ENCODE results near the gene TPSD1.
"Not testable (repeated sequence)": the region's sequence is repeated elsewhere in the genome, so short reads cannot be mapped to it uniquely, and the experiment has no call there.

The TPSD1 gene

GRCh38 chr16:1245452-1246020 is 10.3 kb upstream of the TPSD1 start:
- no peak overlapping the region for H3K27ac ChIP-seq
- DNase-seq (ENCODE audit: low spot score) = no peak
- H3K4me3 ChIP-seq = no peak overlapping the region
- no peak for TF ChIP-seq CTCF (IDR thresholded peaks at IDR 0.05)

- DNase-seq (ENCODE audit: low spot score); H3K4me3 ChIP-seq; H3K27ac ChIP-seq: not testable (repeated sequence)
Measured at GRCh38 chr16:1247903-1248537, 7.8 kb upstream of the TPSD1 start.

GRCh38 chr16:1249031-1249755 is 6.7 kb upstream of the TPSD1 start:
- not testable (repeated sequence) for H3K4me3 ChIP-seq; DNase-seq (ENCODE audit: low spot score)

GRCh38 chr16:1253701-1254364 is 2.0 kb upstream of the TPSD1 start:
- DNase-seq (ENCODE audit: low spot score); H3K27ac ChIP-seq; H3K4me3 ChIP-seq: not testable (repeated sequence)

More at GRCh38 chr16:1249031-1249755, 6.7 kb upstream of the TPSD1 start:
- H3K27ac ChIP-seq = not testable (repeated sequence)

- not testable (repeated sequence) for H3K4me3 ChIP-seq; DNase-seq (ENCODE audit: low spot score); H3K27ac ChIP-seq
Measured at GRCh38 chr16:1254821-1255220, 1.0 kb upstream of the TPSD1 start.

GRCh38 chr16:1256296-1256873 is 516 bp downstream of the TPSD1 start:
- DNase-seq (ENCODE audit: low spot score); H3K27ac ChIP-seq; H3K4me3 ChIP-seq: not testable (repeated sequence)

GRCh38 chr16:1256874-1257322 is 1.0 kb downstream of the TPSD1 start:
- no peak for TF ChIP-seq CTCF (IDR thresholded peaks at IDR 0.05)
- Histone ChIP-seq H3K4me3 (no peak overlapping the region), H3K27ac (no peak overlapping the region)
- no peak for DNase-seq (ENCODE audit: low spot score)

GRCh38 chr16:1257561-1258224 is 1.8 kb downstream of the TPSD1 start:
- Histone ChIP-seq H3K4me3 (no peak overlapping the region), H3K27ac (no peak overlapping the region)
- DNase-seq (ENCODE audit: low spot score) = no peak
- TF ChIP-seq CTCF (IDR thresholded peaks at IDR 0.05) = no peak

- no peak for DNase-seq (ENCODE audit: low spot score)
- TF ChIP-seq CTCF (IDR thresholded peaks at IDR 0.05) = no peak
Measured at GRCh38 chr16:1258225-1258600, 2.3 kb downstream of the TPSD1 start.

More at GRCh38 chr16:1258225-1258600, 2.3 kb downstream of the TPSD1 start:
- Histone ChIP-seq H3K27ac (no peak overlapping the region), H3K4me3 (no peak overlapping the region)
